ENCODE data around the gene TTC21A. TPM values are rescaled to one million over a fixed set of nuclear protein-coding genes. Genes with fewer than 3 reads are reported as not detected.

Gene TTC21A
- polyA plus RNA-seq, 6 donors from 2014 or later, result 3.8 to 14.8 (median 11.2) TPM

Other genes starting within 250 kb of the TTC21A start
- gene SCN11A, start 55.7 kb upstream of the TTC21A start, polyA plus RNA-seq (ENCODE audit: low read depth in 6 of 6), result under 1 TPM in 1 of 6 donors, not detected in 5; 0.06 TPM
- gene WDR48, start 55.7 kb upstream of the TTC21A start, polyA plus RNA-seq (ENCODE audit: low read depth in 6 of 6), result 10 to 100 TPM; 23.5 to 66.0 (median 54.3) TPM
- gene GORASP1, start 53 bp upstream of the TTC21A start, polyA plus RNA-seq (ENCODE audit: low read depth in 6 of 6), result 10 to 100 TPM; 19.7 to 36.7 (median 27.2) TPM
- gene CSRNP1, start 45.9 kb downstream of the TTC21A start, polyA plus RNA-seq (ENCODE audit: low read depth in 6 of 6), result 10 to 100 TPM; 47.3 to 99.7 (median 64.4) TPM
- gene XIRP1, start 84.9 kb downstream of the TTC21A start, polyA plus RNA-seq (ENCODE audit: low read depth in 6 of 6), result under 1 TPM in 1 of 6 donors, not detected in 5; 0.05 TPM
- gene CX3CR1, start 172.4 kb downstream of the TTC21A start, polyA plus RNA-seq (ENCODE audit: low read depth in 6 of 6), result 1 to 10 TPM in 5 of 6 donors, under 1 TPM in 1; 0.14 to 2.9 (median 1.3) TPM
- gene CCR8, start 222.0 kb downstream of the TTC21A start, polyA plus RNA-seq (ENCODE audit: low read depth in 6 of 6), result not detected

All from naive B cell (primary cell).